ENCODE measurements around the gene OR10G8.
"Not testable (repeated sequence)": the region's sequence is repeated elsewhere in the genome, so short reads cannot be mapped to it uniquely, and the experiment has no call there.

GRCh38 chr11:124015837-124016236 is 10.8 kb upstream of the OR10G8 start:
- TF ChIP-seq CTCF (IDR thresholded peaks at IDR 0.05); ZFX (IDR thresholded peaks at IDR 0.05; ENCODE audit: borderline replicate concordance): not testable (repeated sequence)

Measured in 22Rv1 (cell line).